Right atrium auricular region (tissue), 2 donors: Measurements from ENCODE around the gene STH. TPM values are rescaled to one million over a fixed set of nuclear protein-coding genes. Genes with fewer than 3 reads are reported as not detected.

Experiments
- DNase-seq: peaks from one replicate; pipeline ENCODE4 v3.0.0-alpha.2; 2019; ENCODE audit warnings: low spot score
- H3K27ac ChIP-seq, 2 donors: fragments of 200-600 bp; sonication (generic); 1 replicate in 1 of 2; 2 replicates in 1 of 2; pipeline ENCODE4 v1.5.1; 2016 to 2019
- H3K27me3 ChIP-seq, 2 donors: fragments of 200-600 bp; sonication (generic); one replicate each; pipeline versions ENCODE4 v1.5.1 to v1.6.0; 2017 to 2019
- H3K36me3 ChIP-seq: fragments of 200-600 bp; sonication (generic); one replicate; pipeline ENCODE4 v1.5.1; 2016
- H3K4me1 ChIP-seq, 2 donors: fragments of 200-600 bp; sonication (generic); one replicate each; pipeline versions ENCODE4 v1.5.1 to v1.6.0; 2017 to 2019
- H3K4me3 ChIP-seq, 2 donors: fragments of 200-600 bp; sonication (generic); 1 replicate in 1 of 2; 2 replicates in 1 of 2; pipeline ENCODE4 v1.5.1; 2017 to 2019; ENCODE audit warnings: mild to moderate bottlenecking in 1 of 2, moderate library complexity in 1 of 2
- H3K9me3 ChIP-seq, 2 donors: fragments of 200-600 bp; sonication (generic); one replicate each; pipeline ENCODE4 v1.5.1; 2019
- total RNA-seq, 2 donors: library from RNA; depleted of rRNA; stranded (reverse); fragments of >200 nt; gene quantifications; one replicate each; pipeline ENCODE4 v1.1.0, GENCODE V29; 2016
- TF ChIP-seq, protein P1 (sequence below), 2 donors: fragments of 200-600 bp; sonication (generic); IDR thresholded peaks; one replicate each; pipeline ENCODE4 v1.5.1; 2019; ENCODE audit warnings: antibody characterized with exemption in 2 of 2

STH gene
- total RNA-seq, 2 donors from 2014 or later = not detected

GRCh38 chr17:46027976-46028325 lies 28.9 kb downstream of the STH start:
- H3K9me3 ChIP-seq = no peaks in the 10 kb centered on the region
- no peak overlapping the region for H3K4me3 ChIP-seq
- no peaks in the 10 kb centered on the region for H3K27me3 ChIP-seq
- peaks cover 0 to 18% of the 10 kb centered on the region in 2 donors for H3K4me1 ChIP-seq
- H3K36me3 ChIP-seq = peaks cover 31% of the 10 kb centered on the region
- no peak for DNase-seq
- TF ChIP-seq, protein P1, sequence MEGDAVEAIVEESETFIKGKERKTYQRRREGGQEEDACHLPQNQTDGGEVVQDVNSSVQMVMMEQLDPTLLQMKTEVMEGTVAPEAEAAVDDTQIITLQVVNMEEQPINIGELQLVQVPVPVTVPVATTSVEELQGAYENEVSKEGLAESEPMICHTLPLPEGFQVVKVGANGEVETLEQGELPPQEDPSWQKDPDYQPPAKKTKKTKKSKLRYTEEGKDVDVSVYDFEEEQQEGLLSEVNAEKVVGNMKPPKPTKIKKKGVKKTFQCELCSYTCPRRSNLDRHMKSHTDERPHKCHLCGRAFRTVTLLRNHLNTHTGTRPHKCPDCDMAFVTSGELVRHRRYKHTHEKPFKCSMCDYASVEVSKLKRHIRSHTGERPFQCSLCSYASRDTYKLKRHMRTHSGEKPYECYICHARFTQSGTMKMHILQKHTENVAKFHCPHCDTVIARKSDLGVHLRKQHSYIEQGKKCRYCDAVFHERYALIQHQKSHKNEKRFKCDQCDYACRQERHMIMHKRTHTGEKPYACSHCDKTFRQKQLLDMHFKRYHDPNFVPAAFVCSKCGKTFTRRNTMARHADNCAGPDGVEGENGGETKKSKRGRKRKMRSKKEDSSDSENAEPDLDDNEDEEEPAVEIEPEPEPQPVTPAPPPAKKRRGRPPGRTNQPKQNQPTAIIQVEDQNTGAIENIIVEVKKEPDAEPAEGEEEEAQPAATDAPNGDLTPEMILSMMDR (IDR thresholded peaks at IDR 0.05) = no peak
- peak overlapping the region; percentile 51 to 71 for H3K27ac ChIP-seq

DNA sequence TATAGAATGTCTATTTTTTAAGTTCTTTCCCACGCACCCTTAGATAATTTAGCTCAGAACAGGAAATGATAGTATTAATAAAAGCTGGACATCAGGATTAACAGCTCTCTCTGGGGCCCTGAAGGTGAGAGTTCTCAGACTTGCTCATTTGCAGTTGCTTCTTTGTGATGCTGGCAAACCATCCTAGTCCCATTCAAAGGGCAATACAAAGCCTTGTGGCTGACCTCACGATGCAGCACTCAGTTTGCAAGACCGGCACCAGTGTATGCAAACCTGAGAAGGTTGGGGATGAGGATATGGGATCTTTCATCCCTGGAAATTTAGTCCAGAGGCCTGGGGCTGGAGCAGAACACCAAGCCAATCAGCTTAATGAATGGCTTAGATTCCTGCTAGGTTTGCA lies 29.3 kb downstream of the STH start:
- no peaks in the 10 kb centered on the region for H3K9me3 ChIP-seq
- H3K27me3 ChIP-seq = no peaks in the 10 kb centered on the region
- H3K4me3 ChIP-seq = no peak overlapping the region
- H3K4me1 ChIP-seq = peaks cover 0 to 18% of the 10 kb centered on the region in 2 donors
- H3K36me3 ChIP-seq = peaks cover 35% of the 10 kb centered on the region
- DNase-seq = no peak
- peak overlapping the region in 1 of 2 donors; percentile 51 for H3K27ac ChIP-seq
- TF ChIP-seq, protein P1 (IDR thresholded peaks at IDR 0.05) = no peak

- H3K9me3 ChIP-seq = no peaks in the 10 kb centered on the region
These were observed 30.0 kb downstream of the STH start for GRCh38 chr17:46028981-46029565.

GRCh38 chr17:46029627-46030026 lies 30.6 kb downstream of the STH start:
- Histone ChIP-seq H3K27ac (no peak overlapping the region), H3K27me3 (no peaks in the 10 kb centered on the region), H3K4me3 (no peak overlapping the region), H3K36me3 (peaks cover 48% of the 10 kb centered on the region), H3K9me3 (no peaks in the 10 kb centered on the region), H3K4me1 (peaks cover 0 to 18% of the 10 kb centered on the region in 2 donors)
- TF ChIP-seq, protein P1 (IDR thresholded peaks at IDR 0.05) = no peak
- no peak for DNase-seq

More at GRCh38 chr17:46028981-46029565, 30.0 kb downstream of the STH start:
- DNase-seq = no peak
- Histone ChIP-seq H3K4me1 (peaks cover 0 to 18% of the 10 kb centered on the region in 2 donors), H3K36me3 (peaks cover 42% of the 10 kb centered on the region), H3K27me3 (no peaks in the 10 kb centered on the region), H3K27ac (no peak overlapping the region), H3K4me3 (no peak overlapping the region)
- TF ChIP-seq, protein P1 (IDR thresholded peaks at IDR 0.05) = no peak

DNA sequence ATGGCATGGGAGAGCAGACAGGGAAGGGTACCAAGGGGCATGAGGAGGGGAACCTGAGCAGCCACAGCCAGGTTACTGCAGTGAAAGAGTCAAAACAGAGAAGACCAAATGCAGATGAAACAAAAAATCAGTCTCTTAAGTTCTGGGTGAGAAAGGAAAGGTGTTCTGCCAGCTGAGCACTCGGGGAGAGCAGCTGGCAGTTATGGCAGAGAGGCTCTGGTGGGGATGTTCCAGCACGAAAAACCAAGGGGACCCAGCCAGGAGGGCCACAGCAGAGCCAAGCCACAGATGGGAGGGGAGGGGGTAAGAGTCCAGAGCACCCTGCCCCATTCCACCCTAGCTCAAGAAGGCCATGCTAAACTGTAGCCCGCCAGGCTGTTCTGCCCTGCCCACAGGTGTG lies 31.7 kb downstream of the STH start:
- no peak for DNase-seq
- TF ChIP-seq, protein P1 (IDR thresholded peaks at IDR 0.05) = no peak
- H3K27me3 ChIP-seq = no peaks in the 10 kb centered on the region
- peaks cover 0 to 18% of the 10 kb centered on the region in 2 donors for H3K4me1 ChIP-seq
- no peak overlapping the region for H3K4me3 ChIP-seq
- H3K36me3 ChIP-seq = peaks cover 58% of the 10 kb centered on the region
- H3K9me3 ChIP-seq = no peaks in the 10 kb centered on the region
- H3K27ac ChIP-seq = no peak overlapping the region

DNA sequence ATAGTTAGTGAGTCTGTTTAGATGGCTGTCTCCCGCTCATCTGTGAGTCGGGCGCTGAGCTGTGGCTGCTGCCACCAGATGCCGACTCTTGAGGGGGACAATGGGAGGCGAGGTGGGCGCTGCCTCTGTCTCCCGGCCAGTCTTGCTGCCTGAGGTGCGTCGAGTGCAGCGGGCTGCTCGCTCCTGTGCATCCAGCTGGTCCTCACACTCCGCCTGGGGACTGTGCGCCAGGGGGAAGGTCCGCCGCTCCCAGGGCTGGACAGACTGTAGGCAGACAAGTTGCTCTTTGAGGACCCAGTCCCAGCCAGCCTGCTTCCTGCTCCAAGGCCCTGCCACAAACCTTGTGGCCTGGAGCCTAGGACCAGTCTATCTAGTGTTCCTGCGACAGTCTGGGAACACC lies 32.4 kb downstream of the STH start:
- DNase-seq = no peak
- Histone ChIP-seq H3K9me3 (no peaks in the 10 kb centered on the region), H3K4me3 (no peak overlapping the region), H3K36me3 (peaks cover 65% of the 10 kb centered on the region), H3K27me3 (no peaks in the 10 kb centered on the region), H3K4me1 (peaks cover 0 to 18% of the 10 kb centered on the region in 2 donors), H3K27ac (no peak overlapping the region)
- TF ChIP-seq, protein P1 (IDR thresholded peaks at IDR 0.05) = no peak
